ENCODE data around the gene AGMAT.

AGMAT gene

DNA sequence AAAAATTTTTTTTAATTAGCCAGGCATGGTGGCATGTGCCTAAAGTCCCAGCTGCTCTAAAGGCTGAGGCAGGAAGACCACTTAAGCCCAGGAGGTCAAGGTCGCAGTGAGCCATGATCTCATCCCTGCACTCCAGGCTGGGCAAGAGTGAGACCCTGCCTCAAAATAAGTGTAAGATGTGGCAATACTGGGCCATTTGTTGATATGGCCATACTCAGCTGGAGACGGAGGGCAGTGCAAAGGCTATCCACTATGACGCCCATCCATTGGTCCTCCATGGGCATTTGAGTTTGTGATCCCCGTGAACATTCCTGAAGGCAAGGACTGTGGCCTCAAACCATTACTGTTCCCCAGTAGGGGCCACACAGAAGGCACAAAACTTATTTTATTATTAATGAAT is 62.3 kb downstream of the AGMAT start:
- DNase-seq: no peak
